Stomach (tissue), 9 donors: ENCODE results near the gene FAM180B. TPM values are rescaled to one million over a fixed set of nuclear protein-coding genes. Genes with fewer than 3 reads are reported as not detected.

Source experiments
- DNase-seq, 2 donors: peaks; one replicate each; pipeline versions ENCODE4 v3.0.0 to v3.0.0-alpha.2; 2013 to 2019
- H3K27ac ChIP-seq, 5 donors: fragments of 200-600 bp in 4 of 5; sonication (generic) in 4 of 5; one replicate each; pipeline ENCODE4 v1.5.1; 2013 to 2019; ENCODE audit warnings: mild to moderate bottlenecking in 1 of 5, moderate library complexity in 1 of 5
- H3K27me3 ChIP-seq, 3 donors: fragments of 200-600 bp; sonication (generic); one replicate each; pipeline ENCODE4 v1.5.1; 2017 to 2019; ENCODE audit warnings: mixed run types in 1 of 3
- H3K36me3 ChIP-seq, 4 donors: fragments of 200-600 bp; sonication (generic); 1 replicate in 3 of 4; 2 replicates in 1 of 4; pipeline ENCODE4 v1.5.1; 2016 to 2019
- H3K4me1 ChIP-seq, 4 donors: fragments of 200-600 bp; sonication (generic); one replicate each; pipeline ENCODE4 v1.5.1; 2016 to 2019
- H3K4me3 ChIP-seq, 4 donors: fragments of 200-600 bp; sonication (generic) in 3 of 4; one replicate each; pipeline ENCODE4 v1.5.1; 2016 to 2019; ENCODE audit warnings: mild to moderate bottlenecking in 1 of 4
- H3K9me3 ChIP-seq, 4 donors: fragments of 200-600 bp; sonication (generic); one replicate each; pipeline ENCODE4 v1.5.1; 2016 to 2019
- EP300 ChIP-seq: sonication (generic); formaldehyde crosslinking; IDR thresholded peaks from one replicate; pipeline ENCODE4 v1.6.1; 2017; ENCODE audit warnings: antibody characterized with exemption
- POLR2A ChIP-seq, 4 donors: fragments of 450-650 bp; IDR thresholded peaks; one replicate each; pipeline ENCODE4 v1.6.1; 2016; ENCODE audit warnings: antibody characterized with exemption in 4 of 4, control low read depth in 2 of 4, mild to moderate bottlenecking in 1 of 4, moderate library complexity in 1 of 4
- POLR2AphosphoS5 ChIP-seq, 3 donors: sonication (generic); formaldehyde crosslinking; IDR thresholded peaks; one replicate each; pipeline ENCODE4 v1.6.1; 2016; ENCODE audit warnings: antibody characterized with exemption in 3 of 3
- WGBS, 5 donors: extraction: QIAGEN DNeasy Blood & Tissue Kit in 3 of 5; methylation state at CpG; one replicate each; pipeline versions ENCODE4 v1.1.5 to v1.1.7; 2013 to 2018; 5-methylcytosine and 5-hydroxymethylcytosine counted together
- intact Hi-C: fragments of 100-400 bp; cut with DNase I; formaldehyde crosslinking; loops from one replicate; pipeline ENCODE4 v1.15.1; 2023; ENCODE audit warnings: low total_unique reads
- polyA plus RNA-seq, 3 donors: library from polyadenylated mRNA; stranded (reverse); fragments of 200-250 nt; gene quantifications; one replicate each; pipeline ENCODE4 v1.2.3, GENCODE V29; 2013
- total RNA-seq, 5 donors: library from RNA; depleted of rRNA; stranded (reverse); fragments of >200 nt; gene quantifications; one replicate each; pipeline versions ENCODE4 v1.1.0 to v1.2.3, GENCODE V29; 2014 to 2016
- TF ChIP-seq, protein P1 (sequence below), 7 experiments: fragments of 450-650 bp in 4 of 7; fragments of 200-600 bp in 3 of 7; sonication (generic) in 3 of 7; IDR thresholded peaks; one replicate each; pipeline ENCODE4 v1.5.1; 2016 to 2019; ENCODE audit warnings: antibody characterized with exemption in 7 of 7, control low read depth in 2 of 7, mild to moderate bottlenecking in 1 of 7
- donor health status: healthy with polysubstance abuse.
- donor health status: Bipolar disorder and iron deficiency.
- donor health status: healthy.

Gene FAM180B
- total and polyA plus RNA-seq, 8 donors = 0.37 to 1.2 TPM; not detected in 6

DNA sequence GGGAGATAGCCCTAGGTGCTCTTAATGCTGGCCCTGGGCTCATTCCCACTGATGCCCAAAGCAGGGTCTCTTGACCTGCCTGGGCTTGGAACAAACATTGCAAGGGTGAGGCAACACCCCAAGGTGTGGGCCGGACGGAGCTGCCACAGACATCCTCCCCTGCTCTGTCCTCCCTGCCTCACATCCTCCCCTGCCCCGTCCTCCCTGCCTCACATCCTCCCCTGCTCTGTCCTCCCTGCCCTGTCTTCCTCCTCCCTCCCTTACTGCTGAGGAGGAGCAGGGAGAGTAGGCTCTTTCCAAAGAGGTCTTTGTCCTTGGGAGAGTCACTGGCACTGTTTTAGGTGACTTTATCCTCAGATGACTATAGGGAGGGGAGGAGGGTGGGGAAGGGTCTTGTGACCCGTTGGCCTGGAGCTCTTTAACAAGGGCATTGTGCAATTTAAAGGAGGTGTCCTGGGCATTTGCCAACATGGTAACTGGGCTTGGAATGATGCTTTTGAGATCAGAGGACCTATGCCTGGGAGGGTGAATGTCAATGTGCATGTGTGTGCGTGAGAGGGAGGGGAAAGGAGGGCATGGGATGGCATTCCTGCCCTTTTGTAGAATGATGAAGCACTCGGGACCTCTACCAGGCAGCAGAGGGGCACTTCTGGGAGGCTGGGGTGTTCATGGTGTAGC lies 700 bp downstream of the FAM180B start:
- Histone ChIP-seq H3K4me3 (no peak overlapping the region), H3K27ac (peak overlapping the region in 1 of 5 donors; percentile 0), H3K27me3 (peaks cover 0 to 35% (median 12%) of the 10 kb centered on the region in 3 donors), H3K36me3 (peaks cover 29 to 45% (median 36%) of the 10 kb centered on the region in 4 donors), H3K9me3 (no peaks in the 10 kb centered on the region), H3K4me1 (peaks cover 0 to 12% (median 8%) of the 10 kb centered on the region in 4 donors)
- no peak for DNase-seq
- TF ChIP-seq POLR2AphosphoS5 (IDR thresholded peaks at IDR 0.05) (no peak), EP300 (no peak), POLR2A (IDR thresholded peaks at IDR 0.05) (no peak)
- TF ChIP-seq, protein P1, sequence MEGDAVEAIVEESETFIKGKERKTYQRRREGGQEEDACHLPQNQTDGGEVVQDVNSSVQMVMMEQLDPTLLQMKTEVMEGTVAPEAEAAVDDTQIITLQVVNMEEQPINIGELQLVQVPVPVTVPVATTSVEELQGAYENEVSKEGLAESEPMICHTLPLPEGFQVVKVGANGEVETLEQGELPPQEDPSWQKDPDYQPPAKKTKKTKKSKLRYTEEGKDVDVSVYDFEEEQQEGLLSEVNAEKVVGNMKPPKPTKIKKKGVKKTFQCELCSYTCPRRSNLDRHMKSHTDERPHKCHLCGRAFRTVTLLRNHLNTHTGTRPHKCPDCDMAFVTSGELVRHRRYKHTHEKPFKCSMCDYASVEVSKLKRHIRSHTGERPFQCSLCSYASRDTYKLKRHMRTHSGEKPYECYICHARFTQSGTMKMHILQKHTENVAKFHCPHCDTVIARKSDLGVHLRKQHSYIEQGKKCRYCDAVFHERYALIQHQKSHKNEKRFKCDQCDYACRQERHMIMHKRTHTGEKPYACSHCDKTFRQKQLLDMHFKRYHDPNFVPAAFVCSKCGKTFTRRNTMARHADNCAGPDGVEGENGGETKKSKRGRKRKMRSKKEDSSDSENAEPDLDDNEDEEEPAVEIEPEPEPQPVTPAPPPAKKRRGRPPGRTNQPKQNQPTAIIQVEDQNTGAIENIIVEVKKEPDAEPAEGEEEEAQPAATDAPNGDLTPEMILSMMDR (IDR thresholded peaks at IDR 0.05) = no peak
- 69 to 75% (median 73%) methylated on average over 6 of the region's 6 CpGs for WGBS, 5 donors
- intact Hi-C loops = no loop called here

DNA sequence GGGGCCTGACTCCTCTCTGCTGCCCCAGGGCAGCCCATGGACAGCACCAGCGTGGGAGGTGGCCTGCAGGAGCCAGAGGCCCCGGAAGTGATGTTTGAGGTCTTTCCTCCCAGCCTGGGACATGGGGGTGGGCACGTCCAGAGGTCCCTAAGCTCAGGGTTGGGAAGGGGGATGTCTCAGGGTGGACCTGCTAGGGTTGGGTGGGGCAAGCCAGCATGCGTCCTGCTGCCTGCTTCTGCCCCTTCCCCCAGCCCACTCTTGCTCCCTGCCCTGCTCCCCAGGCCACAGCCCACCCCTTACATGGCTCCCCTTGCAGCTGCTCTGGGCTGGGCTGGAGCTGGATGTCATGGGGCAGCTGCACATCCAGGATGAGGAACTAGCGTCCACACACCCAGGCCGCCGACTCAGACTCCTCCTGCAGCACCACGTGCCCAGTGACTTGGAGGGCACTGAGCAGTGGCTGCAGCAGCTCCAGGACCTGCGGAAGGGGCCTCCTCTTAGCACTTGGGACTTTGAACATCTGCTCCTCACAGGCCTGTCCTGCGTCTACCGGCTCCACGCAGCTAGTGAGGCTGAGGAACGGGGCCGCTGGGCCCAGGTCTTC lies 1.3 kb downstream of the FAM180B start:
- WGBS, 5 donors = 64 to 84% (median 77%) methylated on average over 6 to 14 of the region's 14 CpGs
- peaks cover 23 to 38% (median 30%) of the 10 kb centered on the region in 4 donors for H3K36me3 ChIP-seq
- H3K27ac ChIP-seq = peak overlapping the region in 2 of 5 donors; percentile 0 to 27
- intact Hi-C loops = no loop called here
- TF ChIP-seq, protein P1 (IDR thresholded peaks at IDR 0.05) = no peak
- TF ChIP-seq EP300 (no peak), POLR2AphosphoS5 (IDR thresholded peaks at IDR 0.05) (no peak), POLR2A (IDR thresholded peaks at IDR 0.05) (no peak)
- H3K4me3 ChIP-seq = no peak overlapping the region
- H3K4me1 ChIP-seq = peaks cover 0 to 12% (median 8%) of the 10 kb centered on the region in 4 donors
- no peaks in the 10 kb centered on the region for H3K9me3 ChIP-seq
- H3K27me3 ChIP-seq = peaks cover 2 to 41% (median 12%) of the 10 kb centered on the region in 3 donors
- DNase-seq = peak in 1 of 2 donors; percentile 43

DNA sequence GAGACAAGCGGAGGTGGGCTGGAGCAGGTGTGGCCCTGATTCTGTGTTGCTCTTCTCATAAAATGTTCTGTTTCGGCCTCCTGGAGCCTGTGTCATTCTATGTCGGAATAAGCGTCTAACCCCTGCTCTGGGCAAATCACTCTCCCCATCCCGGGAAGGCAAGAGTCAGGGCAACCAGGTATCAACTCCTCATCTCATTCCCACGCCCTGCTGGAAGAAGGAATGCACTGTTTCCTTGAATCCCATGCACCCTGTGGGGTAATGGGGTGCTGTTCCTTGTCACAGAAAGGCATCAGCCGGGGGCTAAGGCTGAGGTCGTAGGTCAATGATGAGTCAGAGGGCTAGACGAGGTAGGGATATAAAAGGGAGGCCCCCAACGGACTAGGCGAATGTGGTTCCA lies 2.6 kb downstream of the FAM180B start:
- DNase-seq = no peak
- Histone ChIP-seq H3K36me3 (peaks cover 10 to 25% (median 17%) of the 10 kb centered on the region in 4 donors), H3K4me3 (peak overlapping the region in 3 of 4 donors; percentile 33 to 43 (median 42)), H3K4me1 (peaks cover 9 to 22% (median 17%) of the 10 kb centered on the region in 4 donors), H3K27me3 (peaks cover 3 to 54% (median 25%) of the 10 kb centered on the region in 3 donors), H3K9me3 (no peaks in the 10 kb centered on the region), H3K27ac (peak overlapping the region in 1 of 5 donors; percentile 72)
- 72 to 80% (median 78%) methylated on average over 10 to 11 of the region's 11 CpGs for WGBS, 5 donors
- intact Hi-C loops = no loop called here
- TF ChIP-seq, protein P1 (IDR thresholded peaks at IDR 0.05) = no peak
- TF ChIP-seq POLR2A (IDR thresholded peaks at IDR 0.05) (no peak), EP300 (no peak), POLR2AphosphoS5 (IDR thresholded peaks at IDR 0.05) (no peak)

DNA sequence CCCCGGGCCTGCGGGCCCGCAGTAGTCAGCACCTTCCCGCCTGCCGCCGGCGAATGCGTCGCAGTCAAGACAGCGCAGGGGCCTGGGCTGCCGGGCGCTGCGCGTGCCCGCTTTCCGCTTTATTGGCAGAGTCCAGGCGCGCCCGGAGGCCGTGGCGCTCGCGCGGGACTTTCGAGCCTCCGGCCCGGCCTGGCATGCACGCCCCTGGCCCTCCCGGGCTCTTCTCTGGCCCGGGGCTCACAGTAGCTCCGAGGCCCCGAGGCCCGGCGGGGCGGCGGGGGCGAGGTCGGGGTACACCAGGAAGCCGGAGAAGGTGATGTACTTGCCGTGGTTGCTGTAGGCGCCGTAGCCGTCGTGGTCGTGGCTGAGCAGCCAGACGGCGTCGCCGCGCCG lies 3.1 kb downstream of the FAM180B start:
- intact Hi-C loops = no loop called here
- Histone ChIP-seq H3K27ac (peak overlapping the region in 1 of 5 donors; percentile 72), H3K4me1 (peaks cover 13 to 26% (median 21%) of the 10 kb centered on the region in 4 donors), H3K27me3 (peaks cover 3 to 59% (median 29%) of the 10 kb centered on the region in 3 donors), H3K9me3 (no peaks in the 10 kb centered on the region), H3K4me3 (peak overlapping the region; percentile 30 to 43 (median 38)), H3K36me3 (peaks cover 5 to 21% (median 12%) of the 10 kb centered on the region in 4 donors)
- 20 to 78% (median 50%) methylated on average over 43 to 51 of the region's 51 CpGs for WGBS, 5 donors
- DNase-seq = peak in 1 of 2 donors; percentile 70
- TF ChIP-seq POLR2AphosphoS5 (IDR thresholded peaks at IDR 0.05) (no peak), POLR2A (IDR thresholded peaks at IDR 0.05) (no peak), EP300 (no peak)
- TF ChIP-seq, protein P1 (IDR thresholded peaks at IDR 0.05) = no peak
